Calu3 (cell line): ENCODE measurements around the gene EXOG. TPM values are rescaled to one million over a fixed set of nuclear protein-coding genes. Genes with fewer than 3 reads are reported as not detected.

Source experiments
- BruUV-seq: library from RNA; stranded (reverse); fragments of 400-500 nt; replicated peaks from 2 replicates; lab custom pipeline; 2021; lab: Mats Ljungman, UMichigan
- CTCF ChIA-PET: fragments of 300-600 bp; sonication (Branson Sonifier 250); formaldehyde crosslinking; loops from one replicate; lab custom pipeline; 2022; ENCODE audit warnings: antibody characterized with exemption; lab: Charles Lee
- DNase-seq: peaks from one replicate; pipeline ENCODE4 v3.0.0; 2022
- H3K27ac Mint-ChIP-seq: one replicate; pipeline ENCODE4 v1.8.0; 2022; ENCODE audit warnings: mixed read lengths; ENCODE audit not compliant: unreplicated experiment
- H3K27me3 Mint-ChIP-seq: one replicate; pipeline ENCODE4 v1.8.0; 2022; ENCODE audit warnings: mixed read lengths; ENCODE audit not compliant: unreplicated experiment
- H3K36me3 Mint-ChIP-seq: one replicate; pipeline ENCODE4 v1.8.0; 2022; ENCODE audit warnings: mild to moderate bottlenecking, moderate library complexity, mixed read lengths; ENCODE audit not compliant: insufficient read depth, unreplicated experiment
- H3K4me1 Mint-ChIP-seq: one replicate; pipeline ENCODE4 v1.8.0; 2022; ENCODE audit warnings: mild to moderate bottlenecking, low read depth, mixed read lengths; ENCODE audit not compliant: unreplicated experiment
- H3K4me3 Mint-ChIP-seq: one replicate; pipeline ENCODE4 v1.8.0; 2022; ENCODE audit warnings: mild to moderate bottlenecking, low read depth, moderate library complexity, mixed read lengths; ENCODE audit not compliant: unreplicated experiment
- H3K9me3 Mint-ChIP-seq: one replicate; pipeline ENCODE4 v1.8.0; 2022; ENCODE audit warnings: low read depth, mixed read lengths; ENCODE audit not compliant: unreplicated experiment
- CTCF ChIP-seq: fragments of 200-600 bp; IDR thresholded peaks from one replicate; pipeline ENCODE4 v1.8.0; 2022; ENCODE audit warnings: antibody characterized with exemption; ENCODE audit not compliant: unreplicated experiment
- intact Hi-C: fragments of 100-400 bp; cut with micrococcal nuclease; formaldehyde crosslinking; loops from one replicate; pipeline ENCODE4 v1.10.0; 2022; ENCODE audit not compliant: unreplicated experiment
- total RNA-seq: library from RNA; stranded (reverse); gene quantifications from 2 replicates; pipeline ENCODE4 v1.2.3, GENCODE V29; 2022

EXOG gene
- total RNA-seq, 1 experiment from 2014 or later = 13.2 TPM

GRCh38 chr3:38471260-38471857 is 24.8 kb upstream of the EXOG start:
- H3K9me3 Mint-ChIP-seq = peaks cover 2% of the 10 kb centered on the region
- no peak overlapping the region for H3K4me3 Mint-ChIP-seq
- no peak for TF ChIP-seq CTCF
- BruUV-seq = no TSS peak
- peaks cover 17% of the 10 kb centered on the region for H3K4me1 Mint-ChIP-seq
- CTCF ChIA-PET = no interaction called here
- H3K36me3 Mint-ChIP-seq = no peaks in the 10 kb centered on the region
- intact Hi-C loops = no loop called here
- no peaks in the 10 kb centered on the region for H3K27me3 Mint-ChIP-seq
- DNase-seq = no peak
- no peak overlapping the region for H3K27ac Mint-ChIP-seq

DNA sequence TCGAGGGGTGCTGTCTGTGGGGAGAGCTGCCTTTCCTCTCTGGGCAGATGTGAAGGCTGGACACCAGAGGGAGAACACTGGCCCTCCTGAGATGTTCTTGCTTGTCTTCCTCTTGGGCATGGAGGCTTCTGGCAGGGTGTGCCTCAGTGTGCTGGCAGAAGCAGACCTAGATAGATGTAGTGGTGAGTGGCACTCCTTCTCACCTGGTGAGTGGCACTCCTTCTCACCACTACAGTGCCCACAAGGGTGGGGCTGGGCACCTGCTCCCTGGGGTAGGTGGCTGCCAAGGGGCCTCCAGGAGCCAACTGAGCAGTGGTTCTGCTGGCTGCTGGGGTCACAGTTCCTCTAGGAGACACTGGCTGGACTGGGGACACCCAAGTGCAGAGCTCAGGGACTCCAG is 23.8 kb upstream of the EXOG start:
- no peak for DNase-seq
- CTCF ChIA-PET = no interaction called here
- intact Hi-C loops = no loop called here
- no TSS peak for BruUV-seq
- no peak overlapping the region for H3K27ac Mint-ChIP-seq
- peaks cover 2% of the 10 kb centered on the region for H3K9me3 Mint-ChIP-seq
- no peak for TF ChIP-seq CTCF
- peaks cover 17% of the 10 kb centered on the region for H3K4me1 Mint-ChIP-seq
- H3K36me3 Mint-ChIP-seq = no peaks in the 10 kb centered on the region
- no peak overlapping the region for H3K4me3 Mint-ChIP-seq
- H3K27me3 Mint-ChIP-seq = no peaks in the 10 kb centered on the region

DNA sequence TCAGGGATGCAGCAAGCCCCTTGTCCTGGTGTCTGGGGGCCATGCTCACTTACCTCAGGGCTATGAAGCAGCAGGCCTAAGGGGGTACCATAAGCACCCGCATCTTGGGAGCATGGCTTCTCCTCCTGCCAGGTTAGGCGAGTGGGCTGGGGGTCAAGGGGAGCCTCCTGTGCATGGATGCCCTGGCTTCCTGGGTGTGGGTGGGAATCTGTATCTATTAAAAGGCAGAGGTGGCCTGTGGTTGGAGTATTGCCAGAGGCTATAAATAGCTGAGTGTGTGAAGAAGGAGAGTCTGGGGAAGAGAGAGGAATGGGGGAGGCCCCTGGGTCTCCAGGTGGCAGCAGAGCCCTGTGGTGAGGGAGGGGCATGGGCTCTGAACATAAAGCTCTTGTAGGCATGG is 22.9 kb upstream of the EXOG start:
- Mint-ChIP-seq H3K4me1 (peaks cover 17% of the 10 kb centered on the region), H3K9me3 (peaks cover 2% of the 10 kb centered on the region), H3K36me3 (no peaks in the 10 kb centered on the region), H3K4me3 (no peak overlapping the region), H3K27ac (no peak overlapping the region), H3K27me3 (no peaks in the 10 kb centered on the region)
- intact Hi-C loops = no loop called here
- no peak for TF ChIP-seq CTCF
- DNase-seq = no peak
- no TSS peak for BruUV-seq
- CTCF ChIA-PET = no interaction called here

- CTCF ChIA-PET = no interaction called here
- H3K27me3 Mint-ChIP-seq = no peaks in the 10 kb centered on the region
- intact Hi-C loops = no loop called here
Observed at GRCh38 chr3:38474928-38475605, 21.1 kb upstream of the EXOG start.

More at GRCh38 chr3:38474928-38475605, 21.1 kb upstream of the EXOG start:
- H3K36me3 Mint-ChIP-seq = no peaks in the 10 kb centered on the region
- H3K27ac Mint-ChIP-seq = no peak overlapping the region
- H3K9me3 Mint-ChIP-seq = no peaks in the 10 kb centered on the region
- H3K4me3 Mint-ChIP-seq = no peak overlapping the region
- H3K4me1 Mint-ChIP-seq = peaks cover 16% of the 10 kb centered on the region
- BruUV-seq = no TSS peak
- no peak for TF ChIP-seq CTCF
- DNase-seq = no peak
